Tibial nerve (tissue), 4 donors: ENCODE results near the gene MAGI3. TPM values are rescaled to one million over a fixed set of nuclear protein-coding genes. Genes with fewer than 3 reads are reported as not detected.

Experiments
- DNase-seq, 2 donors: peaks; one replicate each; pipeline ENCODE4 v3.0.0-alpha.2; 2019; ENCODE audit warnings: low spot score in 2 of 2
- H3K27ac ChIP-seq, 4 donors: fragments of 200-600 bp; sonication (generic) in 3 of 4; one replicate each; pipeline ENCODE4 v1.5.1; 2017 to 2019; ENCODE audit warnings: mild to moderate bottlenecking in 1 of 4
- H3K27me3 ChIP-seq, 2 donors: fragments of 200-600 bp; sonication (generic) in 1 of 2; one replicate each; pipeline versions ENCODE4 v1.5.1 to v1.6.0; 2017 to 2019
- H3K36me3 ChIP-seq, 3 donors: fragments of 200-600 bp; sonication (generic); one replicate each; pipeline ENCODE4 v1.5.1; 2018 to 2019
- H3K4me1 ChIP-seq, 4 donors: fragments of 200-600 bp; sonication (generic) in 3 of 4; one replicate each; pipeline ENCODE4 v1.5.1; 2017 to 2019
- H3K4me3 ChIP-seq, 4 donors: fragments of 200-600 bp; sonication (generic) in 3 of 4; one replicate each; pipeline ENCODE4 v1.5.1; 2017 to 2019; ENCODE audit warnings: mild to moderate bottlenecking in 1 of 4, moderate library complexity in 1 of 4
- H3K9me3 ChIP-seq, 4 donors: fragments of 200-600 bp; sonication (generic) in 3 of 4; one replicate each; pipeline ENCODE4 v1.5.1; 2017 to 2019
- CTCF ChIP-seq, 5 experiments: fragments of 200-600 bp in 3 of 5; fragments of 450-650 bp in 2 of 5; sonication (generic) in 3 of 5; IDR thresholded peaks; one replicate each; pipeline ENCODE4 v1.5.1; 2016 to 2019; ENCODE audit warnings: antibody characterized with exemption in 5 of 5, mild to moderate bottlenecking in 3 of 5, moderate library complexity in 2 of 5
- EP300 ChIP-seq, 2 donors: sonication (generic); formaldehyde crosslinking; IDR thresholded peaks; one replicate each; pipeline ENCODE4 v1.6.1; 2017; ENCODE audit warnings: antibody characterized with exemption in 2 of 2, mild to moderate bottlenecking in 1 of 2
- POLR2A ChIP-seq, 2 donors: fragments of 450-650 bp; IDR thresholded peaks; one replicate each; pipeline ENCODE4 v1.6.1; 2017; ENCODE audit warnings: antibody characterized with exemption in 2 of 2, mild to moderate bottlenecking in 2 of 2, moderate library complexity in 2 of 2
- WGBS, 2 donors: methylation state at CpG; one replicate each; pipeline ENCODE4 v1.1.5; 2018; 5-methylcytosine and 5-hydroxymethylcytosine counted together
- total RNA-seq, 4 donors: library from RNA; depleted of rRNA; stranded (reverse); fragments of >200 nt; gene quantifications; one replicate each; pipeline ENCODE4 v1.1.0, GENCODE V29; 2016

Gene MAGI3
- total RNA-seq, 4 donors from 2014 or later: 15.7 to 23.3 (median 19.4) TPM

GRCh38 chr1:113396102-113396501, 5.8 kb downstream of the MAGI3 start:
- Histone ChIP-seq H3K9me3 (no peaks in the 10 kb centered on the region), H3K36me3 (no peaks in the 10 kb centered on the region), H3K4me1 (peaks cover 0 to 73% (median 3%) of the 10 kb centered on the region in 4 donors), H3K27me3 (no peaks in the 10 kb centered on the region), H3K27ac (no peak overlapping the region), H3K4me3 (no peak overlapping the region)
- TF ChIP-seq EP300 (IDR thresholded peaks at IDR 0.05): no peak
- TF ChIP-seq POLR2A (IDR thresholded peaks at IDR 0.05): no peak
- no peak for TF ChIP-seq CTCF (IDR thresholded peaks at IDR 0.05)
- DNase-seq: no peak
- WGBS, 2 donors: 51 to 76% methylated on average over 2 of the region's 2 CpGs

- peaks cover 0 to 75% (median 3%) of the 10 kb centered on the region in 4 donors for H3K4me1 ChIP-seq
Observed at GRCh38 chr1:113396585-113396984, 6.3 kb downstream of the MAGI3 start.

GRCh38 chr1:113399062-113399583, 8.8 kb downstream of the MAGI3 start:
- Histone ChIP-seq H3K9me3 (no peaks in the 10 kb centered on the region), H3K27ac (no peak overlapping the region), H3K36me3 (no peaks in the 10 kb centered on the region), H3K27me3 (no peaks in the 10 kb centered on the region), H3K4me1 (peaks cover 0 to 55% (median under 1%) of the 10 kb centered on the region in 4 donors), H3K4me3 (no peak overlapping the region)
- no peak for DNase-seq
- 76 to 80% methylated on average over 5 of the region's 5 CpGs for WGBS, 2 donors
- TF ChIP-seq POLR2A (IDR thresholded peaks at IDR 0.05) (no peak), CTCF (IDR thresholded peaks at IDR 0.05) (no peak), EP300 (IDR thresholded peaks at IDR 0.05) (no peak)

More at GRCh38 chr1:113396585-113396984, 6.3 kb downstream of the MAGI3 start:
- no peaks in the 10 kb centered on the region for H3K27me3 ChIP-seq
- H3K4me3 ChIP-seq: no peak overlapping the region
- no peak overlapping the region for H3K27ac ChIP-seq
- H3K9me3 ChIP-seq: no peaks in the 10 kb centered on the region
- TF ChIP-seq EP300 (IDR thresholded peaks at IDR 0.05): no peak
- no peak for TF ChIP-seq POLR2A (IDR thresholded peaks at IDR 0.05)
- TF ChIP-seq CTCF (IDR thresholded peaks at IDR 0.05): no peak
- 85 to 88% methylated on average over 3 of the region's 3 CpGs for WGBS, 2 donors
- DNase-seq: no peak
- no peaks in the 10 kb centered on the region for H3K36me3 ChIP-seq

- WGBS, 2 donors: 27 to 28% methylated on average over 4 of the region's 4 CpGs
- no peak for DNase-seq
- H3K4me1 ChIP-seq: peaks cover 0 to 40% (median 0%) of the 10 kb centered on the region in 4 donors
- no peak for TF ChIP-seq EP300 (IDR thresholded peaks at IDR 0.05)
- TF ChIP-seq POLR2A (IDR thresholded peaks at IDR 0.05): no peak
- no peak for TF ChIP-seq CTCF (IDR thresholded peaks at IDR 0.05)
- H3K4me3 ChIP-seq: no peak overlapping the region
- no peak overlapping the region for H3K27ac ChIP-seq
- H3K9me3 ChIP-seq: no peaks in the 10 kb centered on the region
- no peaks in the 10 kb centered on the region for H3K36me3 ChIP-seq
- no peaks in the 10 kb centered on the region for H3K27me3 ChIP-seq
Observed at GRCh38 chr1:113401067-113401466, 10.8 kb downstream of the MAGI3 start.

GRCh38 chr1:113401728-113402127, 11.4 kb downstream of the MAGI3 start:
- H3K27ac ChIP-seq: no peak overlapping the region
- TF ChIP-seq POLR2A (IDR thresholded peaks at IDR 0.05): no peak
- no peak for TF ChIP-seq EP300 (IDR thresholded peaks at IDR 0.05)
- no peak for TF ChIP-seq CTCF (IDR thresholded peaks at IDR 0.05)
- no peak for DNase-seq
- H3K27me3 ChIP-seq: no peaks in the 10 kb centered on the region
- no peak overlapping the region for H3K4me3 ChIP-seq
- no peaks in the 10 kb centered on the region for H3K36me3 ChIP-seq
- H3K9me3 ChIP-seq: no peaks in the 10 kb centered on the region
- H3K4me1 ChIP-seq: peaks cover 0 to 39% (median 0%) of the 10 kb centered on the region in 4 donors
- 90 to 93% methylated on average over 3 of the region's 3 CpGs for WGBS, 2 donors
